Panc1 (cell line): ENCODE results near the gene SLC16A6.
"Not testable (repeated sequence)": the region's sequence is repeated elsewhere in the genome, so short reads cannot be mapped to it uniquely, and the experiment has no call there.

Source experiments
- CTCF ChIP-seq: fragments of 450-650 bp; IDR thresholded peaks from 2 replicates; pipeline ENCODE4 v1.5.1; 2017; ENCODE audit warnings: mild to moderate bottlenecking
- REST ChIP-seq, 2 experiments: IDR thresholded peaks; 2 replicates each; pipeline ENCODE4 v1.6.1; 2011 to 2012; ENCODE audit warnings: low read depth in 2 of 2, control low read depth in 1 of 2, low read length in 1 of 2, mild to moderate bottlenecking in 1 of 2, moderate library complexity in 1 of 2; ENCODE audit not compliant: insufficient read depth in 1 of 2

- not testable (repeated sequence) for TF ChIP-seq REST (IDR thresholded peaks at IDR 0.05; ENCODE audit: insufficient read depth in 1 of 2, low read depth in 2 of 2, low read length in 1 of 2); CTCF
Observed at GRCh38 chr17:68253426-68253825, 37.5 kb downstream of the SLC16A6 start.
